UCSD-AML1 (cell line): Measurements from ENCODE around the gene CAMTA1.

Source experiments
- DNase-seq: peaks from one replicate; lab custom pipeline; 2025; ENCODE audit not compliant: unreplicated experiment; lab: John Stamatoyannopoulos, UW

Gene CAMTA1

GRCh38 chr1:7050751-7051665, 265.8 kb downstream of the CAMTA1 start:
- DNase-seq, result no peak

- DNase-seq, result no peak
Observed at GRCh38 chr1:7052701-7053100, 267.4 kb downstream of the CAMTA1 start.

- DNase-seq, result no peak
Observed at GRCh38 chr1:7060745-7061144, 275.5 kb downstream of the CAMTA1 start.

- DNase-seq, result no peak
Observed at GRCh38 chr1:7062346-7063061, 277.2 kb downstream of the CAMTA1 start.

- no peak for DNase-seq
Observed at GRCh38 chr1:7063981-7064380, 278.7 kb downstream of the CAMTA1 start.

GRCh38 chr1:7068552-7068951, 283.3 kb downstream of the CAMTA1 start:
- DNase-seq, result no peak

- DNase-seq, result no peak
Observed at GRCh38 chr1:7069931-7070330, 284.7 kb downstream of the CAMTA1 start.

GRCh38 chr1:7070389-7071029, 285.3 kb downstream of the CAMTA1 start:
- DNase-seq, result peak; percentile 30

- no peak for DNase-seq
Observed at GRCh38 chr1:7076117-7076516, 290.9 kb downstream of the CAMTA1 start.

GRCh38 chr1:7076572-7076971, 291.3 kb downstream of the CAMTA1 start:
- DNase-seq, result no peak

GRCh38 chr1:7077136-7077535, 291.9 kb downstream of the CAMTA1 start:
- no peak for DNase-seq

GRCh38 chr1:7077970-7078369, 292.7 kb downstream of the CAMTA1 start:
- no peak for DNase-seq

GRCh38 chr1:7079637-7080036, 294.4 kb downstream of the CAMTA1 start:
- no peak for DNase-seq

- no peak for DNase-seq
Observed at GRCh38 chr1:7084232-7084894, 299.1 kb downstream of the CAMTA1 start.

GRCh38 chr1:7085521-7085920, 300.3 kb downstream of the CAMTA1 start:
- DNase-seq, result no peak

- no peak for DNase-seq
Observed at GRCh38 chr1:7086106-7086505, 300.9 kb downstream of the CAMTA1 start.

GRCh38 chr1:7087888-7088287, 302.6 kb downstream of the CAMTA1 start:
- DNase-seq, result no peak

GRCh38 chr1:7089497-7089896, 304.2 kb downstream of the CAMTA1 start:
- no peak for DNase-seq

GRCh38 chr1:7093297-7093696, 308.0 kb downstream of the CAMTA1 start:
- DNase-seq, result no peak

- DNase-seq, result no peak
Observed at GRCh38 chr1:7094086-7094485, 308.8 kb downstream of the CAMTA1 start.

GRCh38 chr1:7094509-7094908, 309.3 kb downstream of the CAMTA1 start:
- DNase-seq, result no peak
